GM12878 (cell line): Measurements from ENCODE around the gene STX4. TPM values are rescaled to one million over a fixed set of nuclear protein-coding genes. Genes with fewer than 3 reads are reported as not detected.

Experiments used
- ASH2L ChIP-seq: fragments of 300-600, 200-600 bp; sonication (generic); IDR thresholded peaks from 2 replicates; pipeline ENCODE4 v1.6.1; 2017; ENCODE audit warnings: low read depth, mild to moderate bottlenecking, borderline replicate concordance
- BACH1 ChIP-seq: fragments of 450-650 bp; IDR thresholded peaks from 2 replicates; pipeline ENCODE4 v1.6.1; 2017; ENCODE audit warnings: mild to moderate bottlenecking, borderline replicate concordance
- BMI1 ChIP-seq: fragments of 450-650 bp; IDR thresholded peaks from 2 replicates; pipeline ENCODE4 v1.6.1; 2016; ENCODE audit warnings: mild to moderate bottlenecking, moderate library complexity, borderline replicate concordance
- CBFB ChIP-seq: IDR thresholded peaks from 2 replicates; pipeline ENCODE4 v1.6.1; 2016; ENCODE audit warnings: antibody characterized with exemption, low read depth
- CEBPB ChIP-seq, 2 experiments: fragments of 150-350 bp in 1 of 2; IDR thresholded peaks; 2 replicates each; pipeline ENCODE4 v1.6.1; 2012 to 2014; ENCODE audit warnings: low read depth in 2 of 2, low read length in 2 of 2, borderline replicate concordance in 1 of 2, inconsistent platforms in 1 of 2
- CHD2 ChIP-seq: IDR thresholded peaks from 2 replicates; pipeline ENCODE4 v1.6.1; 2011; ENCODE audit warnings: low read depth, low read length, improper control_type of control experiment, borderline replicate concordance
- CREB1 ChIP-seq: IDR thresholded peaks from 2 replicates; pipeline ENCODE4 v1.6.1; 2012; ENCODE audit warnings: low read depth, mild to moderate bottlenecking, inconsistent platforms
- CREM ChIP-seq: IDR thresholded peaks from 2 replicates; pipeline ENCODE4 v1.6.1; 2014; ENCODE audit warnings: antibody characterized with exemption, low read depth
- EP300 ChIP-seq, 2 experiments: fragments of 150-350 bp in 1 of 2; IDR thresholded peaks; 2 replicates each; pipeline ENCODE4 v1.6.1; 2011 to 2012; ENCODE audit warnings: low read depth in 2 of 2, low read length in 2 of 2, borderline replicate concordance in 1 of 2, improper control_type of control experiment in 1 of 2, inconsistent platforms in 1 of 2; ENCODE audit not compliant: control insufficient read depth in 1 of 2
- EZH2 ChIP-seq: IDR thresholded peaks from 2 replicates; pipeline ENCODE4 v1.6.1; 2012; ENCODE audit warnings: low read depth, mild to moderate bottlenecking, control low read depth, inconsistent platforms, low read length, borderline replicate concordance; ENCODE audit not compliant: control insufficient read depth
- FOS ChIP-seq: IDR thresholded peaks from 3 replicates; pipeline ENCODE4 v1.6.1; 2011; ENCODE audit warnings: borderline replicate concordance; ENCODE audit not compliant: insufficient read length; ENCODE audit errors: extremely low read depth
- FOXK2 ChIP-seq: fragments of 450-650 bp; IDR thresholded peaks from 2 replicates; pipeline ENCODE4 v1.6.1; 2017; ENCODE audit warnings: mild to moderate bottlenecking, moderate library complexity
- IRF4 ChIP-seq: IDR thresholded peaks from 2 replicates; pipeline ENCODE4 v1.6.1; 2011; ENCODE audit warnings: low read depth, low read length
- JUNB ChIP-seq: IDR thresholded peaks from 2 replicates; pipeline ENCODE4 v1.6.1; 2016; ENCODE audit warnings: antibody characterized with exemption, mild to moderate bottlenecking
- MTA2 ChIP-seq: fragments of 450-650 bp; IDR thresholded peaks from 2 replicates; pipeline ENCODE4 v1.6.1; 2016; ENCODE audit warnings: low read depth, mild to moderate bottlenecking, moderate library complexity
- MXI1 ChIP-seq: fragments of 150-350 bp; IDR thresholded peaks from 2 replicates; pipeline ENCODE4 v1.6.1; 2011; ENCODE audit warnings: low read depth, mild to moderate bottlenecking, inconsistent platforms, low read length, improper control_type of control experiment
- NRF1 ChIP-seq: conservative IDR thresholded peaks from 2 replicates; pipeline ENCODE4 v1.6.1; 2011; ENCODE audit warnings: mild to moderate bottlenecking, low read depth, low read length, improper control_type of control experiment
- POU2F2 ChIP-seq: IDR thresholded peaks from 3 replicates; pipeline ENCODE4 v1.6.1; 2011; ENCODE audit warnings: low read depth, mild to moderate bottlenecking, low read length, borderline replicate concordance
- RELA ChIP-seq: fragments of 450-650 bp; IDR thresholded peaks from 2 replicates; pipeline ENCODE4 v1.8.0; 2014; ENCODE audit warnings: borderline replicate concordance; ENCODE audit not compliant: partially characterized antibody
- RFX5 ChIP-seq: IDR thresholded peaks from 2 replicates; pipeline ENCODE4 v1.6.1; 2011; ENCODE audit warnings: low read depth, low read length, improper control_type of control experiment
- SREBF2 ChIP-seq: IDR thresholded peaks from 2 replicates; pipeline ENCODE4 v1.6.1; 2012; ENCODE audit warnings: mild to moderate bottlenecking, low read length
- SUPT20H ChIP-seq: IDR thresholded peaks from 2 replicates; pipeline ENCODE4 v1.6.1; 2011; ENCODE audit warnings: low read depth, mild to moderate bottlenecking, low read length, moderate library complexity, borderline replicate concordance; ENCODE audit not compliant: control insufficient read depth
- ZNF217 ChIP-seq: fragments of 450-650 bp; IDR thresholded peaks from 2 replicates; pipeline ENCODE4 v1.6.1; 2017; ENCODE audit warnings: antibody characterized with exemption, mild to moderate bottlenecking
- ZNF274 ChIP-seq: IDR thresholded peaks from one replicate; pipeline ENCODE4 v1.8.0; 2011; ENCODE audit not compliant: insufficient read length, insufficient read depth
- polyA plus RNA-seq, 11 experiments: library from polyadenylated mRNA; depleted of rRNA in 4 of 11; unstranded in 6 of 11; stranded (reverse) in 5 of 11; fragments of >200 nt; fragmentation: Nextera tagmentation in 4 of 11; fragmentation: Illumina TruSeq in 1 of 11; extraction: Ambion mirVana in 4 of 11; extraction: Trizol in 1 of 11; gene quantifications; 1 replicate in 1 of 11; 2 replicates in 10 of 11; pipeline versions ENCODE4 v1.2.1 to v1.2.3, GENCODE V29; 2011 to 2016; ENCODE audit warnings: inconsistent platforms in 2 of 11, missing spikeins in 2 of 11, low read depth in 1 of 11
- total RNA-seq, 4 experiments: library from RNA; depleted of rRNA in 3 of 4; stranded (reverse); fragments of >200 nt in 3 of 4; fragmentation: Illumina TruSeq in 1 of 4; extraction: Trizol in 1 of 4; gene quantifications; 2 replicates each; pipeline versions ENCODE4 v1.2.1 to v1.2.3, GENCODE V29; 2013 to 2021
- TF ChIP-seq, protein P1 (sequence below): fragments of 450-650 bp; formaldehyde crosslinking; IDR thresholded peaks from 2 replicates; pipeline ENCODE4 v1.4.0; 2022; ENCODE audit warnings: mild to moderate bottlenecking, moderate library complexity
- TF ChIP-seq, protein P2 (sequence below): IDR thresholded peaks from 2 replicates; pipeline ENCODE4 v1.6.1; 2011; ENCODE audit warnings: borderline replicate concordance, low read depth, mild to moderate bottlenecking, moderate library complexity, low read length; ENCODE audit not compliant: insufficient read depth, poor library complexity, severe bottlenecking

The STX4 gene
- total and polyA plus RNA-seq, 10 of the 15 experiments (the other 5 are each of a cell fraction or from before 2014, with no cell fraction given), result 3.3 to 37.6 (median 22.6) TPM

DNA sequence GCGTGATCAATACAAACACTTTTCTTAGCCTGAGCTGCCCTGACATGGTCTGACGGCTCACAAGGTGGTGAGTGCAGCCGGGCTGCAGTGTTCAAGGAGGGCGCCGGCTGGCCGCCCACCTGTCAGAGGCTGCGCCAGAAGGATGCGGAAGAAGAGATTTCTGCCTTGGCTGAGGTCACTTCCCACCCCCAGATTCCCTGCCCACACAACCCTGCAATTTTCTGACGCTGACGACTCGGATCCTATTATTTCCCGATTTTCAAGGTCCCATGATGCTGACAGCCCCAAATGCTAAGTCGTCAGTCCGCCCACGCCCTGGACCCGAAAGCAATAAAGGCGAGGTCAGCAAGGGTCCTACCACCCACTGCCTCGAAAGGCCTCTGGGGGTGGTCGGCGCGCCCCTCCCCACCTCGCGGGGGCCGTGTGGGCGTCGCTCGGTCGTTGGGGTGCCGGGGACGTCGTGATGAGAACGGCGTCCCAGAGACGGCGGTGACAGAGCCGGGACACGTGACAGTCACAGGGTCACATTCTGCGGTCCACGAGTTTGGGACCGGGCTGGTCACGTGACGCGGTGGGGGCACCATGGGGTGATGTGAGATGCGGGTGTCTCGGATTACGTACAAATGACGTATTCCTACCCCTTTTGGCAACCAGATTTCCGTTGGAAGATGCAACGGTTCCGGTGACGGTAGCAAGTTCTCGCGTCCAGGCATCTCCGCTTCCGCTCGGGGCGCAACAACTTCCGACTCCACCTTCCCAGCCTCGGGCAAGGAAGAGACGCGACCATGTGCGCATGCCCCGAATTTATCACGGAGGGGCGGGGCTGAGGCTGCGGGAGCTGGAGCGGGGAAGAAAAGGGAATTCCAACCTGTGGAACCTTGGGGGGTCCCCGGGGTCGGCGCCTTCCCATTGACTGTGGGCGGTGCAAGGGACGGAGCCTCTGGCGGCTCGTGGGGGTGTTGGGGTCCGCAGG lies at the start of gene STX4 (continued):
- TF ChIP-seq CHD2 (peak; percentile 58), FOXK2 (peak; percentile 45), POU2F2 (peak; percentile 1; the same call in 1 of the 3 replicates), CBFB (peak; percentile 73), SUPT20H (no peak), ZNF274 (no peak), BMI1 (no peak), BACH1 (peak; percentile 87), CEBPB (IDR thresholded peaks at IDR 0.05; ENCODE audit: borderline replicate concordance in 1 of 2, low read depth in 2 of 2, low read length in 2 of 2) (no peak), ZNF217 (peak; percentile 60; the same call in 1 of the 2 replicates), IRF4 (no peak; the same call in 1 of the 2 replicates), EZH2 (no peak), NRF1 (peak; percentile 25; the same call in 1 of the 2 replicates), MTA2 (peak; percentile 44; the same call in 1 of the 2 replicates), CREB1 (peak; percentile 100), RFX5 (0 out of 2 replicates have a peak, but pooled peaks have one; percentile 8), FOS (peak; percentile 26), JUNB (no peak), EP300 (IDR thresholded peaks at IDR 0.05; ENCODE audit: borderline replicate concordance in 1 of 2, control insufficient read depth in 1 of 2, low read depth in 2 of 2, low read length in 2 of 2) (peak; percentile 56 to 79), ASH2L (peak; percentile 66; the same call in 1 of the 2 replicates), RELA (peak; percentile 79), MXI1 (peak; percentile 84), CREM (peak; percentile 99), SREBF2 (peak; percentile 77)
- TF ChIP-seq, protein P1, sequence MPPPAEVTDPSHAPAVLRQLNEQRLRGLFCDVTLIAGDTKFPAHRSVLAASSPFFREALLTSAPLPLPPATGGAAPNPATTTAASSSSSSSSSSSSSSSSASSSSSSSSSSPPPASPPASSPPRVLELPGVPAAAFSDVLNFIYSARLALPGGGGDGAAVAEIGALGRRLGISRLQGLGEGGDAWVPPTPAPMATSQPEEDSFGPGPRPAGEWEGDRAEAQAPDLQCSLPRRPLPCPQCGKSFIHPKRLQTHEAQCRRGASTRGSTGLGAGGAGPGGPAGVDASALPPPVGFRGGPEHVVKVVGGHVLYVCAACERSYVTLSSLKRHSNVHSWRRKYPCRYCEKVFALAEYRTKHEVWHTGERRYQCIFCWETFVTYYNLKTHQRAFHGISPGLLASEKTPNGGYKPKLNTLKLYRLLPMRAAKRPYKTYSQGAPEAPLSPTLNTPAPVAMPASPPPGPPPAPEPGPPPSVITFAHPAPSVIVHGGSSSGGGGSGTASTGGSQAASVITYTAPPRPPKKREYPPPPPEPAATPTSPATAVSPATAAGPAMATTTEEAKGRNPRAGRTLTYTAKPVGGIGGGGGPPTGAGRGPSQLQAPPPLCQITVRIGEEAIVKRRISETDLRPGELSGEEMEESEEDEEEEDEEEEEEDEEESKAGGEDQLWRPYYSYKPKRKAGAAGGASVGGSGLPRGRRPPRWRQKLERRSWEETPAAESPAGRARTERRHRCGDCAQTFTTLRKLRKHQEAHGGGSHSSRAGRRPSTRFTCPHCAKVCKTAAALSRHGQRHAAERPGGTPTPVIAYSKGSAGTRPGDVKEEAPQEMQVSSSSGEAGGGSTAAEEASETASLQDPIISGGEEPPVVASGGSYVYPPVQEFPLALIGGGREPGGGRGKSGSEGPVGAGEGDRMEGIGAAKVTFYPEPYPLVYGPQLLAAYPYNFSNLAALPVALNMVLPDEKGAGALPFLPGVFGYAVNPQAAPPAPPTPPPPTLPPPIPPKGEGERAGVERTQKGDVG (CRISPR knock-in tag), result peak; percentile 81; the same call in 1 of the 2 replicates
- TF ChIP-seq, protein P2, sequence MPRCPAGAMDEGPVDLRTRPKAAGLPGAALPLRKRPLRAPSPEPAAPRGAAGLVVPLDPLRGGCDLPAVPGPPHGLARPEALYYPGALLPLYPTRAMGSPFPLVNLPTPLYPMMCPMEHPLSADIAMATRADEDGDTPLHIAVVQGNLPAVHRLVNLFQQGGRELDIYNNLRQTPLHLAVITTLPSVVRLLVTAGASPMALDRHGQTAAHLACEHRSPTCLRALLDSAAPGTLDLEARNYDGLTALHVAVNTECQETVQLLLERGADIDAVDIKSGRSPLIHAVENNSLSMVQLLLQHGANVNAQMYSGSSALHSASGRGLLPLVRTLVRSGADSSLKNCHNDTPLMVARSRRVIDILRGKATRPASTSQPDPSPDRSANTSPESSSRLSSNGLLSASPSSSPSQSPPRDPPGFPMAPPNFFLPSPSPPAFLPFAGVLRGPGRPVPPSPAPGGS, result no peak
